HCT116 (cell line): ENCODE results near the gene PUSL1. TPM values are rescaled to one million over a fixed set of nuclear protein-coding genes. Genes with fewer than 3 reads are reported as not detected.

Experiments used
- ATAC-seq: fragments of 200-7000 bp; cut with Tn5 transposase; 2 replicates; pipeline ENCODE4 v1.9.1; 2020; ENCODE audit warnings: mild to moderate bottlenecking, moderate library complexity
- BruUV-seq: library from RNA; stranded (reverse); fragments of 400-500 nt; replicated peaks from 2 replicates; lab custom pipeline; 2021; lab: Mats Ljungman, UMichigan
- CTCF ChIA-PET: fragments of 300-600 bp; sonication (Branson Sonifier 250); formaldehyde crosslinking; loops from one replicate; lab custom pipeline; 2021; ENCODE audit warnings: antibody characterized with exemption; lab: Charles Lee
- POLR2A ChIA-PET: fragments of 300-600, 350-600 bp; sonication (Branson Sonifier 250); formaldehyde crosslinking; loops from one replicate; lab custom pipeline; 2021; ENCODE audit warnings: antibody characterized with exemption; lab: Charles Lee
- RAD21 ChIA-PET, 2 experiments: fragments of 300-600 bp; sonication (Branson Sonifier 250); formaldehyde crosslinking; loops; one replicate each; lab custom pipeline; 2023; ENCODE audit warnings: low total read pairs in 2 of 2; ENCODE audit not compliant: uncharacterized antibody in 2 of 2, unreplicated experiment in 2 of 2, low non-redundant PET in 1 of 2; lab: Charles Lee
- DNase-seq: peaks from one replicate; pipeline ENCODE4 v3.0.0-alpha.2; 2010; ENCODE audit warnings: low read depth, low spot score
- H2AFZ ChIP-seq: fragments of 200-600 bp; shearing (Covaris generic), sonication (generic); 2 replicates; pipeline ENCODE4 v1.6.1; 2017; ENCODE audit warnings: low read depth, mixed run types, mixed read lengths, antibody characterized with exemption, low read length; ENCODE audit not compliant: poor library complexity, severe bottlenecking
- H3K27ac ChIP-seq: 2 replicates; pipeline ENCODE4 v1.5.1; 2012; ENCODE audit warnings: low read depth, low read length
- H3K27me3 ChIP-seq: fragments of 200-600 bp; sonication (generic); 2 replicates; pipeline ENCODE4 v1.6.1; 2016; ENCODE audit warnings: mixed run types, low read length, mixed read lengths; ENCODE audit not compliant: insufficient read depth
- H3K36me3 ChIP-seq, 2 experiments: fragments of 200-500 bp in 1 of 2; fragments of 200-600 bp in 1 of 2; sonication (Bioruptor generic) in 1 of 2; sonication (generic) in 1 of 2; 2 replicates each; pipeline versions ENCODE4 v1.5.1 to v1.6.1; 2014 to 2016; ENCODE audit warnings: low read length in 2 of 2, inconsistent platforms in 1 of 2, mixed read lengths in 1 of 2, mixed run types in 1 of 2; ENCODE audit not compliant: insufficient read depth in 2 of 2, control insufficient read depth in 1 of 2
- H3K4me1 ChIP-seq, 2 experiments: fragments of 200-600 bp in 1 of 2; sonication (generic) in 1 of 2; 2 replicates each; pipeline versions ENCODE4 v1.5.1 to v1.6.1; 2012 to 2017; ENCODE audit warnings: low read length in 2 of 2, inconsistent platforms in 1 of 2, mild to moderate bottlenecking in 1 of 2, mixed read lengths in 1 of 2, mixed run types in 1 of 2, moderate library complexity in 1 of 2; ENCODE audit not compliant: insufficient read depth in 2 of 2, control insufficient read depth in 1 of 2
- H3K4me2 ChIP-seq: fragments of 200-600 bp; sonication (generic); 2 replicates; pipeline ENCODE4 v1.6.1; 2017; ENCODE audit warnings: mixed run types, low read length, mixed read lengths
- H3K4me3 ChIP-seq, 2 experiments: fragments of 200-600 bp in 1 of 2; sonication (generic) in 1 of 2; replicated peaks in 1 of 2; 2 replicates each; pipeline ENCODE4 v1.5.1; 2011 to 2016; ENCODE audit warnings: low read length in 2 of 2, control low read depth in 1 of 2, low read depth in 1 of 2, mild to moderate bottlenecking in 1 of 2, mixed read lengths in 1 of 2, mixed run types in 1 of 2
- H3K79me2 ChIP-seq: fragments of 200-600 bp; sonication (generic); 2 replicates; pipeline ENCODE4 v1.6.1; 2017; ENCODE audit warnings: mild to moderate bottlenecking, mixed run types, low read length, moderate library complexity, mixed read lengths; ENCODE audit not compliant: insufficient read depth
- H3K9ac ChIP-seq: fragments of 200-600 bp; sonication (generic); 2 replicates; pipeline ENCODE4 v1.6.1; 2016; ENCODE audit warnings: low read length, mixed read lengths
- H3K9me2 ChIP-seq: fragments of 200-600 bp; sonication (generic), shearing (Covaris generic); 2 replicates; pipeline ENCODE4 v1.6.1; 2017; ENCODE audit warnings: mixed run types, mild to moderate bottlenecking, moderate library complexity; ENCODE audit not compliant: insufficient read depth
- H3K9me3 ChIP-seq, 2 experiments: fragments of 200-500 bp in 1 of 2; fragments of 200-600 bp in 1 of 2; sonication (Bioruptor generic) in 1 of 2; sonication (generic) in 1 of 2; 2 replicates each; pipeline ENCODE4 v1.6.1; 2014 to 2017; ENCODE audit warnings: low read length in 2 of 2, mixed read lengths in 2 of 2, inconsistent platforms in 1 of 2, low read depth in 1 of 2, mild to moderate bottlenecking in 1 of 2, mixed run types in 1 of 2, moderate library complexity in 1 of 2; ENCODE audit not compliant: control insufficient read depth in 1 of 2, insufficient read depth in 1 of 2
- H4K20me1 ChIP-seq: fragments of 200-600 bp; sonication (generic), shearing (Covaris generic); 2 replicates; pipeline ENCODE4 v1.6.1; 2017; ENCODE audit warnings: mixed run types, mild to moderate bottlenecking, moderate library complexity; ENCODE audit not compliant: insufficient read depth
- CEBPB ChIP-seq: IDR thresholded peaks from 2 replicates; pipeline ENCODE4 v1.6.1; 2012; ENCODE audit warnings: low read depth
- CTCF ChIP-seq, 3 experiments: fragments of 200-600 bp in 1 of 3; sonication (generic) in 1 of 3; IDR thresholded peaks in 2 of 3; conservative IDR thresholded peaks in 1 of 3; 2 replicates each; pipeline ENCODE4 v1.5.1; 2012 to 2017; ENCODE audit warnings: low read depth in 2 of 3, low read length in 2 of 3, antibody characterized with exemption in 1 of 3, borderline replicate concordance in 1 of 3, control low read depth in 1 of 3, mild to moderate bottlenecking in 1 of 3, mixed read lengths in 1 of 3, mixed run types in 1 of 3, moderate library complexity in 1 of 3; ENCODE audit not compliant: insufficient read depth in 1 of 3
- EZH2 ChIP-seq: fragments of 200-600 bp; sonication (generic); IDR thresholded peaks from 2 replicates; pipeline ENCODE4 v1.6.1; 2017; ENCODE audit warnings: antibody characterized with exemption, mixed run types
- REST ChIP-seq: IDR thresholded peaks from 2 replicates; pipeline ENCODE4 v1.6.1; 2012; ENCODE audit warnings: low read depth
- ZFX ChIP-seq: fragments of 450-650 bp; IDR thresholded peaks from 2 replicates; pipeline ENCODE4 v1.6.1; 2017
- ZNF274 ChIP-seq: fragments of 200-500 bp; sonication (Bioruptor generic); IDR thresholded peaks from 2 replicates; pipeline ENCODE4 v1.6.1; 2014; ENCODE audit warnings: mild to moderate bottlenecking, low read depth, low read length, inconsistent platforms
- intact Hi-C: fragments of 100-400 bp; cut with micrococcal nuclease; formaldehyde crosslinking; loops from 2 replicates; pipeline ENCODE4 v1.10.0; 2022
- total RNA-seq: library from RNA; stranded (reverse); gene quantifications from one replicate; pipeline ENCODE4 v1.2.1, GENCODE V29; 2021; ENCODE audit not compliant: unreplicated experiment

PUSL1 gene
- total RNA-seq, 1 experiment from 2014 or later: 47.2 TPM

GRCh38 chr1:1268284-1268682, 40.1 kb upstream of the PUSL1 start:
- Histone ChIP-seq H3K36me3 (peaks cover 5 to 18% of the 10 kb centered on the region in 2 experiments; a peak in 3 of 4 replicates), H3K9ac (no peak overlapping the region), H3K4me3 (no peak overlapping the region), H3K9me3 (no peaks in the 10 kb centered on the region), H3K79me2 (peaks cover 76% of the 10 kb centered on the region), H3K4me1 (peaks cover 10 to 27% of the 10 kb centered on the region in 2 experiments; a peak in 3 of 4 replicates), H3K27ac (no peak overlapping the region), H2AFZ (no peak overlapping the region), H3K9me2 (no peaks in the 10 kb centered on the region), H3K27me3 (no peaks in the 10 kb centered on the region), H3K4me2 (no peak overlapping the region), H4K20me1 (no peaks in the 10 kb centered on the region)
- POLR2A ChIA-PET: no interaction called here
- no peak for ATAC-seq
- intact Hi-C loops: no loop called here
- CTCF ChIA-PET: no interaction called here
- TF ChIP-seq ZFX (no peak), EZH2 (no peak), REST (no peak), CEBPB (no peak), ZNF274 (no peak), CTCF (IDR thresholded peaks at IDR 0.05 in 2 of 3, conservative IDR thresholded peaks at IDR 0.05 in 1 of 3; ENCODE audit: borderline replicate concordance in 1 of 3, insufficient read depth in 1 of 3, low read depth in 2 of 3, low read length in 2 of 3) (no peak)
- BruUV-seq: no TSS peak
- no peak for DNase-seq
- RAD21 ChIA-PET: no interaction called here
